Tibial nerve (tissue), 4 donors: ENCODE results near the gene PRR35. TPM values are rescaled to one million over a fixed set of nuclear protein-coding genes. Genes with fewer than 3 reads are reported as not detected.
A peak's percentile ranks its signal among the peaks of the same experiment; 100 is the strongest.

Source experiments
- DNase-seq, 2 donors: peaks; one replicate each; pipeline ENCODE4 v3.0.0-alpha.2; 2019; ENCODE audit warnings: low spot score in 2 of 2
- H3K27ac ChIP-seq, 4 donors: fragments of 200-600 bp; sonication (generic) in 3 of 4; one replicate each; pipeline ENCODE4 v1.5.1; 2017 to 2019; ENCODE audit warnings: mild to moderate bottlenecking in 1 of 4
- H3K27me3 ChIP-seq, 2 donors: fragments of 200-600 bp; sonication (generic) in 1 of 2; one replicate each; pipeline versions ENCODE4 v1.5.1 to v1.6.0; 2017 to 2019
- H3K36me3 ChIP-seq, 3 donors: fragments of 200-600 bp; sonication (generic); one replicate each; pipeline ENCODE4 v1.5.1; 2018 to 2019
- H3K4me1 ChIP-seq, 4 donors: fragments of 200-600 bp; sonication (generic) in 3 of 4; one replicate each; pipeline ENCODE4 v1.5.1; 2017 to 2019
- H3K4me3 ChIP-seq, 4 donors: fragments of 200-600 bp; sonication (generic) in 3 of 4; one replicate each; pipeline ENCODE4 v1.5.1; 2017 to 2019; ENCODE audit warnings: mild to moderate bottlenecking in 1 of 4, moderate library complexity in 1 of 4
- H3K9me3 ChIP-seq, 4 donors: fragments of 200-600 bp; sonication (generic) in 3 of 4; one replicate each; pipeline ENCODE4 v1.5.1; 2017 to 2019
- CTCF ChIP-seq, 5 experiments: fragments of 200-600 bp in 3 of 5; fragments of 450-650 bp in 2 of 5; sonication (generic) in 3 of 5; IDR thresholded peaks; one replicate each; pipeline ENCODE4 v1.5.1; 2016 to 2019; ENCODE audit warnings: antibody characterized with exemption in 5 of 5, mild to moderate bottlenecking in 3 of 5, moderate library complexity in 2 of 5
- EP300 ChIP-seq, 2 donors: sonication (generic); formaldehyde crosslinking; IDR thresholded peaks; one replicate each; pipeline ENCODE4 v1.6.1; 2017; ENCODE audit warnings: antibody characterized with exemption in 2 of 2, mild to moderate bottlenecking in 1 of 2
- POLR2A ChIP-seq, 2 donors: fragments of 450-650 bp; IDR thresholded peaks; one replicate each; pipeline ENCODE4 v1.6.1; 2017; ENCODE audit warnings: antibody characterized with exemption in 2 of 2, mild to moderate bottlenecking in 2 of 2, moderate library complexity in 2 of 2
- WGBS, 2 donors: methylation state at CpG; one replicate each; pipeline ENCODE4 v1.1.5; 2018; 5-methylcytosine and 5-hydroxymethylcytosine counted together
- total RNA-seq, 4 donors: library from RNA; depleted of rRNA; stranded (reverse); fragments of >200 nt; gene quantifications; one replicate each; pipeline ENCODE4 v1.1.0, GENCODE V29; 2016

The PRR35 gene
- total RNA-seq, 4 donors from 2014 or later = not detected

DNA sequence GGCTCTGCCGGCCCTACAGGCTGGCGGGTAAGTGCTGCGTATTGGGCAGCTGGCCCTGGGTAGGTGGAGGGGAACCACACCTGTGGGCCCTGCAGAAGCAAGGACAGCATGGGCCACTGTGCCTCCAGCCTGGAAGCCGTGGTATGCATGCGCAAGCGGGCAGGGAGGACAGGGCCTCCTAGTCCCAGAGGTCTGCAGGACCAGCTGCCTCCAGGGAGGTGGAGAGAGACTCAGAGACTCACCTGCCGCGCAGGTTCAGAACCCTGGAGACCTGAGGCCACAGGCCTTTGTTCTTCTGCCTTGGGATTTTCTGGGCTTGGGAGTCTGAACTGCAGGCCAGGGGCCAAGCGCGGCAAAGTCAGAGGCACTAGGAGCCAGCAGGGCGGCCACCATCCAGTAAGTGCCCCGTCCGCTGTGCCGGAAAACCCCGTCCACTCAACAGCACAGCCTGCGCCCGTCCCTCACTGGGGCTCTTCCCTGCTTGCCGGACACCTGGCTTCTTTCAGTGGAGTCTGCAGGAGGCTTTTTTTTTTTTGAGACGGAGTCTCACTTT, 20.8 kb downstream of the PRR35 start:
- Histone ChIP-seq H3K27me3 (no peaks in the 10 kb centered on the region), H3K4me3 (no peak overlapping the region), H3K27ac (no peak overlapping the region), H3K36me3 (peaks cover 0 to 55% (median 0%) of the 10 kb centered on the region in 3 donors), H3K4me1 (peaks cover 0 to 26% (median 0%) of the 10 kb centered on the region in 4 donors), H3K9me3 (no peaks in the 10 kb centered on the region)
- 95 to 99% methylated on average over 15 to 19 of the region's 19 CpGs for WGBS, 2 donors
- no peak for DNase-seq
- no peak for TF ChIP-seq CTCF (IDR thresholded peaks at IDR 0.05)

DNA sequence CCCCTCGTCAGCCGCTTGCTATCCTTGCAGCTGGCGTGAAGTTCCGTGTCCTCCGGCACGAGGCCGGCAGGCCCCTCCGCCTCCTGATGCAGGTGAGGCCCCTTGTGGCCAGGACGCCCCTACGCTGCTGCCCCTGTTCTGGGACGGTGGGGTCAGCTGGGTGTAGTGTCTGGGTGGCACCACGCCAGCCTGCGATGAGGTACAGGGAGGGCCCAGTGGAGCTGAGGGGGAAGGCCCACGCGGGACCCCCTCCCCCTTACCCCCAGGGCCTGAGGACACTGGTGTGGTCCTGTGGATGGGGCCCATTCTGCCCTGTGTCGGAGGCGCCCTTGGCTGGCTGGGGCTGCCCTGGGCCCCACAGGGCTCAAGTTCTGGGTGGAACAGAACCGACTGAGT, 22.0 kb downstream of the PRR35 start:
- H3K27me3 ChIP-seq = no peaks in the 10 kb centered on the region
- H3K4me3 ChIP-seq = no peak overlapping the region
- H3K9me3 ChIP-seq = no peaks in the 10 kb centered on the region
- DNase-seq = no peak
- no peak for TF ChIP-seq EP300 (IDR thresholded peaks at IDR 0.05)
- no peak for TF ChIP-seq POLR2A (IDR thresholded peaks at IDR 0.05)
- TF ChIP-seq CTCF (IDR thresholded peaks at IDR 0.05) = no peak
- H3K4me1 ChIP-seq = peaks cover 0 to 38% (median 3%) of the 10 kb centered on the region in 4 donors
- peak overlapping the region in 1 of 4 donors; percentile 11 for H3K27ac ChIP-seq
- peaks cover 0 to 44% (median 0%) of the 10 kb centered on the region in 3 donors for H3K36me3 ChIP-seq
- WGBS, 2 donors = 85 to 89% methylated on average over 17 of the region's 18 CpGs

GRCh38 chr16:582614-583331, 22.6 kb downstream of the PRR35 start:
- H3K9me3 ChIP-seq = no peaks in the 10 kb centered on the region
- peak overlapping the region in 1 of 4 donors; percentile 11 for H3K27ac ChIP-seq
- peaks cover 0 to 44% (median 0%) of the 10 kb centered on the region in 3 donors for H3K36me3 ChIP-seq
- H3K4me1 ChIP-seq = peaks cover 0 to 43% (median 7%) of the 10 kb centered on the region in 4 donors
- TF ChIP-seq CTCF (IDR thresholded peaks at IDR 0.05) = no peak
- TF ChIP-seq EP300 (IDR thresholded peaks at IDR 0.05) = no peak
- no peak for TF ChIP-seq POLR2A (IDR thresholded peaks at IDR 0.05)
- no peak for DNase-seq
- WGBS, 2 donors = 83 to 94% methylated on average over 10 to 15 of the region's 21 CpGs
- no peaks in the 10 kb centered on the region for H3K27me3 ChIP-seq
- no peak overlapping the region for H3K4me3 ChIP-seq

- peak overlapping the region in 1 of 4 donors; percentile 11 for H3K27ac ChIP-seq
- H3K4me1 ChIP-seq = peaks cover 0 to 50% (median 14%) of the 10 kb centered on the region in 4 donors
- no peak for DNase-seq
- 28 to 44% methylated on average over 8 to 11 of the region's 16 CpGs for WGBS, 2 donors
- TF ChIP-seq EP300 (IDR thresholded peaks at IDR 0.05) = no peak
- no peak for TF ChIP-seq POLR2A (IDR thresholded peaks at IDR 0.05)
- TF ChIP-seq CTCF (IDR thresholded peaks at IDR 0.05) = no peak
- no peak overlapping the region for H3K4me3 ChIP-seq
- peaks cover 0 to 38% (median 0%) of the 10 kb centered on the region in 3 donors for H3K36me3 ChIP-seq
- no peaks in the 10 kb centered on the region for H3K27me3 ChIP-seq
- no peaks in the 10 kb centered on the region for H3K9me3 ChIP-seq
These were observed 23.2 kb downstream of the PRR35 start for GRCh38 chr16:583470-583814.

DNA sequence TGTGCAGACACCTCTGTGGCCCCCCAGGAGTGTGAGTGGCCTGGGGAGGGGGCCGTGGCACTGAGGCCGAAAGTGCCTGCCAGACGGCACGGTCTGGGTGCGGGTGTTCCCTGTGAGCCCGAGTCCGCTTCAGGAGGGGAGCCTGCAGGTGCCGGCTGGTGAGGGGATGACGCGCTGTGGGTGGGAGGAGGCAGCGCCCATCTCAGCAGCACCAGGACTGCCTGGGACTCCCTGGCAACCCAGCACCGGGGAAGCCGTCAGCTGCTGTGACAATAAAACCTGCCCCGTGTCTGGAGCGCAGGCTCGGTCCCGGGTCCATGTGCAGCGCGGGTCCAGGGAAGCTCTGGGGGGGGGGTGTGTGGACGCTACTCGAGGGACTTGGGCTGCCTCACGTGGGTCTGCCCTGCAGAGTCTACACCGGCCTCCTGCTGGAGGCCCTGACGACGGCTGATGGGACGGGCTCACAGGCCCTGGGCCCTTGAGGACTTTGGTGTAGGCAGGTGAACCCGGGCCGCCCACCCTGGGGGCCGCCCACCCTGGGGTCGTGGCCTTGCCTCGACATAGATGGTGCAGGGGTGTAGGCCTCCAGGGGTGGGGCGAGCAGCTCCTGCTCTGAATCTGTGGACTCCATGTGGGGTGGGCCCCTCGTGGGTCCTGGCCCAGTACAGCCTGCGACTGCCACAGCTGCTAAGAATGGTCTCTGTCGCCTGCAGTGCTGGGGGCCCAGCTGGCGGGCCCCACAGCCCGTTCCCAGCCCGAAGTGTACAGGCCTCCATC, 23.8 kb downstream of the PRR35 start:
- H3K4me1 ChIP-seq = peaks cover 0 to 45% (median 15%) of the 10 kb centered on the region in 4 donors
- H3K9me3 ChIP-seq = no peaks in the 10 kb centered on the region
- no peak for TF ChIP-seq CTCF (IDR thresholded peaks at IDR 0.05)
- no peak for TF ChIP-seq POLR2A (IDR thresholded peaks at IDR 0.05)
- TF ChIP-seq EP300 (IDR thresholded peaks at IDR 0.05) = no peak
- DNase-seq = no peak
- no peaks in the 10 kb centered on the region for H3K27me3 ChIP-seq
- peaks cover 0 to 38% (median 0%) of the 10 kb centered on the region in 3 donors for H3K36me3 ChIP-seq
- WGBS, 2 donors = 53 to 55% methylated on average over 16 to 28 of the region's 38 CpGs
- H3K4me3 ChIP-seq = no peak overlapping the region
- H3K27ac ChIP-seq = no peak overlapping the region
